ENCODE measurements around the gene KRTAP4-7.
"Not testable (repeated sequence)": the region's sequence is repeated elsewhere in the genome, so short reads cannot be mapped to it uniquely, and the experiment has no call there.

KRTAP4-7 gene

GRCh38 chr17:41111151-41111885 lies 27.4 kb downstream of the KRTAP4-7 start:
- DNase-seq = no peak

GRCh38 chr17:41116297-41116696 lies 32.3 kb downstream of the KRTAP4-7 start:
- DNase-seq = no peak

- not testable (repeated sequence) for DNase-seq
These were observed 34.0 kb downstream of the KRTAP4-7 start, which contains the start of gene KRTAP4-11 for GRCh38 chr17:41117846-41118386. Gene KRTAP4-11 (minus strand): TSS chr17:41118373. CDS start chr17:41118315, 58 bp downstream.

GRCh38 chr17:41118721-41119120 lies 34.8 kb downstream of the KRTAP4-7 start:
- DNase-seq = no peak

GRCh38 chr17:41119696-41120690 lies 36.0 kb downstream of the KRTAP4-7 start:
- not testable (repeated sequence) for DNase-seq

- no peak for DNase-seq
These were observed 37.8 kb downstream of the KRTAP4-7 start for GRCh38 chr17:41121742-41122141.

GRCh38 chr17:41123292-41123990 lies 39.5 kb downstream of the KRTAP4-7 start:
- DNase-seq = not testable (repeated sequence)

- DNase-seq = not testable (repeated sequence)
These were observed 40.0 kb downstream of the KRTAP4-7 start, which contains the start of gene KRTAP4-12 for GRCh38 chr17:41123991-41124371. Gene KRTAP4-12 (minus strand): TSS chr17:41124182. CDS start chr17:41124122, 60 bp downstream.

- no peak for DNase-seq
These were observed 41.1 kb downstream of the KRTAP4-7 start for GRCh38 chr17:41125064-41125463.

- no peak for DNase-seq
These were observed 42.5 kb downstream of the KRTAP4-7 start for GRCh38 chr17:41126412-41126811.

- DNase-seq = no peak
These were observed 43.4 kb downstream of the KRTAP4-7 start for GRCh38 chr17:41127371-41127770.

GRCh38 chr17:41131979-41132378 lies 48.0 kb downstream of the KRTAP4-7 start:
- no peak for DNase-seq

GRCh38 chr17:41133880-41134735 lies 50.2 kb downstream of the KRTAP4-7 start:
- DNase-seq = no peak

All from cerebellar nuclear complex (tissue), 1 donor.